ENCODE data around the gene ATP6V1B1.

The ATP6V1B1 gene

GRCh38 chr2:70889716-70890037, 46.0 kb upstream of the ATP6V1B1 start:
- POLR2A ChIA-PET, result no interaction called here

GRCh38 chr2:70890469-70891065, 45.1 kb upstream of the ATP6V1B1 start:
- no peak for TF ChIP-seq CTCF (IDR thresholded peaks at IDR 0.05; ENCODE audit: control extremely low read depth, extremely low read depth, low read depth, missing control alignments)
- DNase-seq (ENCODE audit: extremely low spot score), result no peak
- ChIA-PET POLR2A (no interaction called here), CTCF (no interaction called here)

More at GRCh38 chr2:70889716-70890037, 46.0 kb upstream of the ATP6V1B1 start:
- CTCF ChIA-PET, result no interaction called here
- no peak for DNase-seq (ENCODE audit: extremely low spot score)
- no peak for TF ChIP-seq CTCF (IDR thresholded peaks at IDR 0.05; ENCODE audit: control extremely low read depth, extremely low read depth, low read depth, missing control alignments)

GRCh38 chr2:70891572-70892357, 43.9 kb upstream of the ATP6V1B1 start:
- ChIA-PET POLR2A (no interaction called here), CTCF (interaction anchor here (2.2 kb wide), 1 partner anchor 20 kb away, joined by 10 read pairs; no protein-coding TSS in a partner anchor)
- no peak for DNase-seq (ENCODE audit: extremely low spot score)
- no peak for TF ChIP-seq CTCF (IDR thresholded peaks at IDR 0.05; ENCODE audit: control extremely low read depth, extremely low read depth, low read depth, missing control alignments)

- ChIA-PET POLR2A (no interaction called here), CTCF (interaction anchor here (0.9 to 2.2 kb wide), 5 partner anchors 14 to 93 kb away, joined by 3 to 10 read pairs (median 3); no protein-coding TSS in a partner anchor)
- no peak for DNase-seq (ENCODE audit: extremely low spot score)
- TF ChIP-seq CTCF (IDR thresholded peaks at IDR 0.05; ENCODE audit: control extremely low read depth, extremely low read depth, low read depth, missing control alignments), result no peak
Measured at GRCh38 chr2:70892750-70893149, 43.0 kb upstream of the ATP6V1B1 start.

GRCh38 chr2:70893186-70893585, 42.5 kb upstream of the ATP6V1B1 start:
- POLR2A ChIA-PET, result no interaction called here
- no peak for TF ChIP-seq CTCF (IDR thresholded peaks at IDR 0.05; ENCODE audit: control extremely low read depth, extremely low read depth, low read depth, missing control alignments)
- CTCF ChIA-PET, result interaction anchor here (0.9 to 2.3 kb wide), 6 partner anchors 14 to 92 kb away, joined by 3 to 10 read pairs (median 4); no protein-coding TSS in a partner anchor
- no peak for DNase-seq (ENCODE audit: extremely low spot score)

GRCh38 chr2:70894765-70895164, 40.9 kb upstream of the ATP6V1B1 start:
- POLR2A ChIA-PET, result no interaction called here

More at GRCh38 chr2:70894765-70895164, 40.9 kb upstream of the ATP6V1B1 start:
- CTCF ChIA-PET, result interaction anchor here (1.0 to 2.3 kb wide), 3 partner anchors 23 to 54 kb away, joined by 4 to 8 read pairs (median 6); no protein-coding TSS in a partner anchor
- DNase-seq (ENCODE audit: extremely low spot score), result no peak
- TF ChIP-seq CTCF (IDR thresholded peaks at IDR 0.05; ENCODE audit: control extremely low read depth, extremely low read depth, low read depth, missing control alignments), result no peak

Data from GM10248 (cell line).